Pancreas (tissue), 10 donors: Measurements from ENCODE around the gene DOK5. TPM values are rescaled to one million over a fixed set of nuclear protein-coding genes. Genes with fewer than 3 reads are reported as not detected.

Source experiments
- ATAC-seq, 4 donors: fragments of 200-7000 bp; cut with Tn5 transposase; one replicate each; pipeline versions ENCODE4 v1.8.0 to v1.9.1; 2020; ENCODE audit warnings: mild to moderate bottlenecking in 4 of 4, moderate library complexity in 4 of 4
- DNase-seq, 6 donors: peaks; one replicate each; pipeline ENCODE4 v3.0.0-alpha.2; 2020
- FAIRE-seq: peaks from 2 replicates; lab custom pipeline; 2012; peaks lifted over from hg19 to GRCh38; lab: Jason Lieb, UNC
- H3K27ac ChIP-seq, 4 donors: fragments of 200-600 bp; sonication (generic); 1 replicate in 3 of 4; 2 replicates in 1 of 4; pipeline versions ENCODE4 v1.5.0 to v1.8.0; 2020
- H3K27me3 ChIP-seq, 4 donors: fragments of 200-600 bp; one replicate each; pipeline ENCODE4 v1.8.0; 2021
- H3K36me3 ChIP-seq, 3 donors: fragments of 200-600 bp; sonication (generic) in 1 of 3; one replicate each; pipeline versions ENCODE4 v1.5.0 to v1.8.0; 2020 to 2021
- H3K4me1 ChIP-seq, 3 donors: fragments of 200-600 bp; one replicate each; pipeline ENCODE4 v1.8.0; 2021
- H3K4me3 ChIP-seq, 4 donors: fragments of 200-600 bp; sonication (generic) in 2 of 4; one replicate each; pipeline versions ENCODE4 v1.5.0 to v1.8.0; 2020 to 2021
- H3K9me3 ChIP-seq, 4 donors: fragments of 200-600 bp; one replicate each; pipeline ENCODE4 v1.8.0; 2021
- CTCF ChIP-seq, 4 donors: fragments of 200-600 bp; sonication (generic) in 3 of 4; IDR thresholded peaks; one replicate each; pipeline versions ENCODE4 v1.5.0 to v1.8.0; 2021; ENCODE audit warnings: antibody characterized with exemption in 4 of 4
- WGBS, 2 donors: extraction: QIAGEN DNeasy Blood & Tissue Kit; methylation state at CpG; one replicate each; pipeline ENCODE4 v1.1.7; 2013; 5-methylcytosine and 5-hydroxymethylcytosine counted together
- intact Hi-C, 3 donors: fragments of 100-400 bp; cut with DNase I; formaldehyde crosslinking; loops; one replicate each; pipeline versions ENCODE4 v1.11.1 to v1.14.2; 2022
- polyA plus RNA-seq, 2 donors: library from polyadenylated mRNA; stranded (reverse); fragments of 200-250 nt; gene quantifications; one replicate each; pipeline ENCODE4 v1.2.3, GENCODE V29; 2013
- total RNA-seq, 6 donors: library from RNA; stranded (reverse); fragmentation: NEBNext Ultra II Directional in 4 of 6; extraction: Animal tissue kit (Norgen Biotek cat#: 25700) in 4 of 6; gene quantifications; one replicate each; pipeline versions ENCODE4 v1.2.1 to v1.2.4, GENCODE V29; 2021 to 2023
- donor health status: healthy with polysubstance abuse.
- donor health status: DM: no; HTN: no; CAD: no; lungs with moderate emphysema.
- donor health status: DM: no; HTN: no; CAD: no.
- donor health status: control.
- donor health status: control.
- donor health status: Bipolar disorder and iron deficiency.
- donor health status: DM: yes; HTN: yes; CAD: no.
- donor health status: DM: no; HTN: no; CAD: no.
- donor health status: DM: no; HTN: no; CAD: no.
- donor health status: DM: yes; HTN: yes; CAD: no.

DOK5 gene
- total and polyA plus RNA-seq, 8 donors = 0.24 to 1.2 (median 0.51) TPM

- no peaks in the 10 kb centered on the region for H3K4me1 ChIP-seq
- no peak for DNase-seq
- FAIRE-seq = no peak
- intact Hi-C loops = no loop called here
- H3K4me3 ChIP-seq = no peak overlapping the region
- H3K27ac ChIP-seq = no peak overlapping the region
- ATAC-seq = no peak
- no peaks in the 10 kb centered on the region for H3K27me3 ChIP-seq
- no peaks in the 10 kb centered on the region for H3K9me3 ChIP-seq
- 76 to 84% methylated on average over 4 of the region's 4 CpGs for WGBS, 2 donors
- no peaks in the 10 kb centered on the region for H3K36me3 ChIP-seq
- TF ChIP-seq CTCF (IDR thresholded peaks at IDR 0.05) = no peak
Observed at GRCh38 chr20:54486585-54486984, 11.2 kb downstream of the DOK5 start.

DNA sequence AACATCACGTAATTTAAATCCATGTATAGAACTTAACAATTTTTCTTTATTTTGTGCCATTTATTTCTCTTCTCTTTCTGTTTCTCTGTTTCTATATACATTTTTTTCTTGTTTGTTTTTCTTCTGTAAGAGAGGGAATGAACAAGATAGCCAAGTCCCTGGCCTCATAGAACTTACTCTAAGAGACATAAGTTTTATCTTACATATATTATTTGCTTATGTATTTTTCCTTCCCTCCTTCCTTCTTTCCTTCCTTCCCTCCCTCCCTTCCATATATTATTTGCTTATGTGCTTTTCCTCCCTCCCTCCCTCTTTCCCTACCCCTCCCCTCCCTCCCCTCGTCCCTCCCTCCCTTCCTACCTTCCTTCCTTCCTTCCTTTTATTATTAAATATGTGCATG lies 13.0 kb downstream of the DOK5 start:
- Histone ChIP-seq H3K4me1 (no peaks in the 10 kb centered on the region), H3K27ac (no peak overlapping the region), H3K9me3 (no peaks in the 10 kb centered on the region), H3K4me3 (no peak overlapping the region), H3K36me3 (no peaks in the 10 kb centered on the region), H3K27me3 (no peaks in the 10 kb centered on the region)
- DNase-seq (no peak), ATAC-seq (no peak), FAIRE-seq (no peak)
- intact Hi-C loops = no loop called here
- TF ChIP-seq CTCF (IDR thresholded peaks at IDR 0.05) = no peak
- 58 to 64% methylated on average over 2 of the region's 2 CpGs for WGBS, 2 donors

- no peak for TF ChIP-seq CTCF (IDR thresholded peaks at IDR 0.05)
- Histone ChIP-seq H3K36me3 (no peaks in the 10 kb centered on the region), H3K4me3 (no peak overlapping the region), H3K27me3 (no peaks in the 10 kb centered on the region), H3K27ac (no peak overlapping the region), H3K9me3 (no peaks in the 10 kb centered on the region), H3K4me1 (no peaks in the 10 kb centered on the region)
- 79 to 84% methylated on average over 7 of the region's 7 CpGs for WGBS, 2 donors
- no peak for ATAC-seq
- intact Hi-C loops = no loop called here
- no peak for DNase-seq
- FAIRE-seq = no peak
Observed at GRCh38 chr20:54491506-54491905, 16.1 kb downstream of the DOK5 start.

- no peak overlapping the region for H3K27ac ChIP-seq
- ATAC-seq (no peak), DNase-seq (no peak), FAIRE-seq (no peak)
- intact Hi-C loops = no loop called here
- no peaks in the 10 kb centered on the region for H3K27me3 ChIP-seq
- H3K36me3 ChIP-seq = no peaks in the 10 kb centered on the region
- no peak overlapping the region for H3K4me3 ChIP-seq
- TF ChIP-seq CTCF (IDR thresholded peaks at IDR 0.05) = no peak
- 66 to 79% methylated on average over 3 of the region's 3 CpGs for whole genome bisulfite sequencing, 2 donors
- H3K4me1 ChIP-seq = no peaks in the 10 kb centered on the region
- no peaks in the 10 kb centered on the region for H3K9me3 ChIP-seq
Observed at GRCh38 chr20:54494303-54495006, 19.1 kb downstream of the DOK5 start.

- H3K27ac ChIP-seq = no peak overlapping the region
- no peak for FAIRE-seq
- intact Hi-C loops = no loop called here
- no peaks in the 10 kb centered on the region for H3K27me3 ChIP-seq
- H3K4me3 ChIP-seq = no peak overlapping the region
- WGBS, 2 donors = 84 to 88% methylated on average over 4 of the region's 4 CpGs
- ATAC-seq = no peak
- H3K4me1 ChIP-seq = no peaks in the 10 kb centered on the region
- DNase-seq = no peak
- H3K36me3 ChIP-seq = no peaks in the 10 kb centered on the region
- no peak for TF ChIP-seq CTCF (IDR thresholded peaks at IDR 0.05)
- no peaks in the 10 kb centered on the region for H3K9me3 ChIP-seq
Observed at GRCh38 chr20:54497931-54498718, 22.7 kb downstream of the DOK5 start.
